Uterus (tissue), 4 donors: ENCODE data around the gene DGKG. TPM values are rescaled to one million over a fixed set of nuclear protein-coding genes. Genes with fewer than 3 reads are reported as not detected.

Experiments used
- DNase-seq, 2 donors: peaks; one replicate each; pipeline ENCODE4 v3.0.0-alpha.2; 2019 to 2020
- H3K27ac ChIP-seq, 2 donors: fragments of 200-600 bp; sonication (generic); 1 replicate in 1 of 2; 2 replicates in 1 of 2; pipeline ENCODE4 v1.5.1; 2016 to 2018
- H3K27me3 ChIP-seq, 2 donors: fragments of 200-600 bp; sonication (generic); one replicate each; pipeline ENCODE4 v1.5.1; 2018 to 2019; ENCODE audit warnings: control low read depth in 1 of 2
- H3K36me3 ChIP-seq, 2 donors: fragments of 200-600 bp; sonication (generic); one replicate each; pipeline ENCODE4 v1.5.1; 2019; ENCODE audit warnings: control low read depth in 1 of 2
- H3K4me1 ChIP-seq, 2 donors: fragments of 200-600 bp; sonication (generic); one replicate each; pipeline ENCODE4 v1.5.1; 2018 to 2019; ENCODE audit warnings: control low read depth in 1 of 2
- H3K4me3 ChIP-seq, 2 donors: fragments of 200-600 bp; sonication (generic); 1 replicate in 1 of 2; 2 replicates in 1 of 2; pipeline ENCODE4 v1.5.1; 2018 to 2019; ENCODE audit warnings: mild to moderate bottlenecking in 1 of 2
- H3K9me3 ChIP-seq, 2 donors: fragments of 200-600 bp; sonication (generic); one replicate each; pipeline ENCODE4 v1.5.1; 2019; ENCODE audit warnings: control low read depth in 1 of 2
- CTCF ChIP-seq, 4 experiments: fragments of 200-600 bp in 2 of 4; fragments of 450-650 bp in 2 of 4; sonication (generic) in 2 of 4; IDR thresholded peaks; one replicate each; pipeline ENCODE4 v1.5.1; 2016 to 2019; ENCODE audit warnings: antibody characterized with exemption in 4 of 4, mild to moderate bottlenecking in 2 of 4, moderate library complexity in 1 of 4
- POLR2A ChIP-seq, 2 donors: fragments of 450-650 bp; IDR thresholded peaks; one replicate each; pipeline ENCODE4 v1.6.1; 2016; ENCODE audit warnings: antibody characterized with exemption in 2 of 2, mild to moderate bottlenecking in 1 of 2, moderate library complexity in 1 of 2
- intact Hi-C: fragments of 100-400 bp; cut with DNase I; formaldehyde crosslinking; loops from one replicate; pipeline ENCODE4 v1.15.1; 2023; ENCODE audit warnings: low total_unique reads
- total RNA-seq, 4 donors: library from RNA; depleted of rRNA in 3 of 4; stranded (reverse); fragments of >200 nt in 3 of 4; gene quantifications; one replicate each; pipeline versions ENCODE4 v1.1.0 to v1.2.4, GENCODE V29; 2014 to 2023
- donor health status: DM: yes; HTN: yes; CAD: no.

Gene DGKG
- total RNA-seq, 4 donors from 2014 or later = 1.9 to 10.8 (median 6.7) TPM

GRCh38 chr3:186400026-186400425, 38.0 kb upstream of the DGKG start:
- intact Hi-C loops = no loop called here
- Histone ChIP-seq H3K4me3 (no peak overlapping the region), H3K27me3 (no peaks in the 10 kb centered on the region), H3K27ac (no peak overlapping the region), H3K4me1 (no peaks in the 10 kb centered on the region), H3K36me3 (no peaks in the 10 kb centered on the region), H3K9me3 (no peaks in the 10 kb centered on the region)
- TF ChIP-seq CTCF (IDR thresholded peaks at IDR 0.05) (no peak), POLR2A (IDR thresholded peaks at IDR 0.05) (no peak)
- DNase-seq = no peak

GRCh38 chr3:186394566-186395217, 32.7 kb upstream of the DGKG start:
- Histone ChIP-seq H3K9me3 (no peaks in the 10 kb centered on the region), H3K27me3 (no peaks in the 10 kb centered on the region), H3K4me3 (no peak overlapping the region), H3K4me1 (no peaks in the 10 kb centered on the region), H3K36me3 (no peaks in the 10 kb centered on the region), H3K27ac (no peak overlapping the region)
- no peak for DNase-seq
- intact Hi-C loops = no loop called here
- TF ChIP-seq CTCF (IDR thresholded peaks at IDR 0.05) (no peak), POLR2A (IDR thresholded peaks at IDR 0.05) (no peak)

GRCh38 chr3:186386883-186387560, 25.0 kb upstream of the DGKG start:
- intact Hi-C loops = no loop called here
- no peaks in the 10 kb centered on the region for H3K36me3 ChIP-seq
- no peak overlapping the region for H3K4me3 ChIP-seq
- no peaks in the 10 kb centered on the region for H3K4me1 ChIP-seq
- H3K9me3 ChIP-seq = no peaks in the 10 kb centered on the region
- no peak overlapping the region for H3K27ac ChIP-seq
- H3K27me3 ChIP-seq = no peaks in the 10 kb centered on the region
- TF ChIP-seq CTCF (IDR thresholded peaks at IDR 0.05) = no peak
- TF ChIP-seq POLR2A (IDR thresholded peaks at IDR 0.05) = no peak
- no peak for DNase-seq

GRCh38 chr3:186385856-186386602, 24.0 kb upstream of the DGKG start:
- Histone ChIP-seq H3K4me1 (no peaks in the 10 kb centered on the region), H3K36me3 (no peaks in the 10 kb centered on the region), H3K4me3 (no peak overlapping the region), H3K9me3 (no peaks in the 10 kb centered on the region), H3K27me3 (no peaks in the 10 kb centered on the region), H3K27ac (no peak overlapping the region)
- no peak for DNase-seq
- intact Hi-C loops = no loop called here
- TF ChIP-seq CTCF (IDR thresholded peaks at IDR 0.05) (no peak), POLR2A (IDR thresholded peaks at IDR 0.05) (no peak)
